NCI-H146 treated with DMSO at 0.1 percent for 48 hours (cell line): ENCODE results near the gene MRRF.
A peak's percentile ranks its signal among the peaks of the same experiment; 100 is the strongest.
"Not testable (repeated sequence)": the region's sequence is repeated elsewhere in the genome, so short reads cannot be mapped to it uniquely, and the experiment has no call there.

Experiments used
- DNase-seq: peaks from one replicate; lab custom pipeline; 2025; ENCODE audit not compliant: unreplicated experiment; lab: John Stamatoyannopoulos, UW

The MRRF gene

GRCh38 chr9:122354536-122355199, 90.0 kb downstream of the MRRF start:
- DNase-seq = no peak

GRCh38 chr9:122355336-122355875, 90.7 kb downstream of the MRRF start:
- no peak for DNase-seq

- DNase-seq = no peak
Observed at GRCh38 chr9:122356627-122357026, 91.9 kb downstream of the MRRF start.

- no peak for DNase-seq
Observed at GRCh38 chr9:122360891-122361290, 96.2 kb downstream of the MRRF start.

- DNase-seq = not testable (repeated sequence)
Observed at GRCh38 chr9:122363131-122363530, 98.4 kb downstream of the MRRF start.

- no peak for DNase-seq
Observed at GRCh38 chr9:122364117-122364782, 99.6 kb downstream of the MRRF start.

- no peak for DNase-seq
Observed at GRCh38 chr9:122364783-122365150, 100.1 kb downstream of the MRRF start.

- no peak for DNase-seq
Observed at GRCh38 chr9:122366074-122366660, 101.5 kb downstream of the MRRF start.

- no peak for DNase-seq
Observed at GRCh38 chr9:122367065-122367464, 102.4 kb downstream of the MRRF start.

- no peak for DNase-seq
Observed at GRCh38 chr9:122367774-122368460, 103.2 kb downstream of the MRRF start.

- DNase-seq = no peak
Observed at GRCh38 chr9:122368642-122369041, 104.0 kb downstream of the MRRF start.

- DNase-seq = no peak
Observed at GRCh38 chr9:122370303-122370702, 105.6 kb downstream of the MRRF start.

GRCh38 chr9:122370869-122371755, 106.4 kb downstream of the MRRF start, which contains the start of gene PTGS1:
TSS of gene PTGS1 (plus strand) at chr9:122371024. CDS start at chr9:122371085, 61 bp downstream.
- DNase-seq = peak; percentile 14

- no peak for DNase-seq
Observed at GRCh38 chr9:122371846-122372245, 107.2 kb downstream of the MRRF start.

GRCh38 chr9:122372856-122373845, 108.5 kb downstream of the MRRF start:
- no peak for DNase-seq

- DNase-seq = no peak
Observed at GRCh38 chr9:122374885-122375420, 110.3 kb downstream of the MRRF start.

GRCh38 chr9:122376796-122377195, 112.1 kb downstream of the MRRF start:
- DNase-seq = no peak

GRCh38 chr9:122377241-122378164, 112.8 kb downstream of the MRRF start:
- DNase-seq = no peak
